ENCODE results near the gene NRG3. TPM values are rescaled to one million over a fixed set of nuclear protein-coding genes. Genes with fewer than 3 reads are reported as not detected.

Gene NRG3
- total RNA-seq, 1 donor from 2014 or later = not detected

- DNase-seq (ENCODE audit: low read depth) (no peak), FAIRE-seq (no peak)
- no peak for TF ChIP-seq CTCF (IDR thresholded peaks at IDR 0.05; ENCODE audit: insufficient read depth, low read length, severe bottlenecking)
- Histone ChIP-seq H3K27me3 (ENCODE audit: control insufficient read depth, insufficient read depth, low read length) (no peaks in the 10 kb centered on the region), H3K4me3 (ENCODE audit: low read depth, low read length) (no peak overlapping the region), H3K36me3 (ENCODE audit: control insufficient read depth, insufficient read depth, low read length) (no peaks in the 10 kb centered on the region)
Measured at GRCh38 chr10:82572744-82573143, 697.8 kb downstream of the NRG3 start.

- Histone ChIP-seq H3K4me3 (ENCODE audit: low read depth, low read length) (no peak overlapping the region), H3K27me3 (ENCODE audit: control insufficient read depth, insufficient read depth, low read length) (no peaks in the 10 kb centered on the region), H3K36me3 (ENCODE audit: control insufficient read depth, insufficient read depth, low read length) (no peaks in the 10 kb centered on the region)
- no peak for DNase-seq (ENCODE audit: low read depth)
- no peak for FAIRE-seq
- TF ChIP-seq CTCF (IDR thresholded peaks at IDR 0.05; ENCODE audit: insufficient read depth, low read length, severe bottlenecking) = no peak
Measured at GRCh38 chr10:82574081-82574480, 699.1 kb downstream of the NRG3 start.

GRCh38 chr10:82575318-82575717 is 700.3 kb downstream of the NRG3 start:
- no peaks in the 10 kb centered on the region for H3K36me3 ChIP-seq (ENCODE audit: control insufficient read depth, insufficient read depth, low read length)
- no peak overlapping the region for H3K4me3 ChIP-seq (ENCODE audit: low read depth, low read length)
- TF ChIP-seq CTCF (IDR thresholded peaks at IDR 0.05; ENCODE audit: insufficient read depth, low read length, severe bottlenecking) = no peak
- no peaks in the 10 kb centered on the region for H3K27me3 ChIP-seq (ENCODE audit: control insufficient read depth, insufficient read depth, low read length)
- FAIRE-seq (no peak), DNase-seq (ENCODE audit: low read depth) (no peak)

- no peak for TF ChIP-seq CTCF (IDR thresholded peaks at IDR 0.05; ENCODE audit: insufficient read depth, low read length, severe bottlenecking)
- DNase-seq (ENCODE audit: low read depth) (no peak), FAIRE-seq (no peak)
- Histone ChIP-seq H3K4me3 (ENCODE audit: low read depth, low read length) (no peak overlapping the region), H3K36me3 (ENCODE audit: control insufficient read depth, insufficient read depth, low read length) (no peaks in the 10 kb centered on the region), H3K27me3 (ENCODE audit: control insufficient read depth, insufficient read depth, low read length) (no peaks in the 10 kb centered on the region)
Measured at GRCh38 chr10:82576093-82576492, 701.1 kb downstream of the NRG3 start.

- no peak for FAIRE-seq
Measured at GRCh38 chr10:82581940-82582339, 706.9 kb downstream of the NRG3 start.

More at GRCh38 chr10:82581940-82582339, 706.9 kb downstream of the NRG3 start:
- no peaks in the 10 kb centered on the region for H3K36me3 ChIP-seq (ENCODE audit: control insufficient read depth, insufficient read depth, low read length)
- H3K27me3 ChIP-seq (ENCODE audit: control insufficient read depth, insufficient read depth, low read length) = no peaks in the 10 kb centered on the region
- DNase-seq (ENCODE audit: low read depth) = no peak
- no peak for TF ChIP-seq CTCF (IDR thresholded peaks at IDR 0.05; ENCODE audit: insufficient read depth, low read length, severe bottlenecking)
- H3K4me3 ChIP-seq (ENCODE audit: low read depth, low read length) = no peak overlapping the region
